ENCODE data around the gene QDPR.
"Not testable (repeated sequence)": the region's sequence is repeated elsewhere in the genome, so short reads cannot be mapped to it uniquely, and the experiment has no call there.

Gene QDPR

DNA sequence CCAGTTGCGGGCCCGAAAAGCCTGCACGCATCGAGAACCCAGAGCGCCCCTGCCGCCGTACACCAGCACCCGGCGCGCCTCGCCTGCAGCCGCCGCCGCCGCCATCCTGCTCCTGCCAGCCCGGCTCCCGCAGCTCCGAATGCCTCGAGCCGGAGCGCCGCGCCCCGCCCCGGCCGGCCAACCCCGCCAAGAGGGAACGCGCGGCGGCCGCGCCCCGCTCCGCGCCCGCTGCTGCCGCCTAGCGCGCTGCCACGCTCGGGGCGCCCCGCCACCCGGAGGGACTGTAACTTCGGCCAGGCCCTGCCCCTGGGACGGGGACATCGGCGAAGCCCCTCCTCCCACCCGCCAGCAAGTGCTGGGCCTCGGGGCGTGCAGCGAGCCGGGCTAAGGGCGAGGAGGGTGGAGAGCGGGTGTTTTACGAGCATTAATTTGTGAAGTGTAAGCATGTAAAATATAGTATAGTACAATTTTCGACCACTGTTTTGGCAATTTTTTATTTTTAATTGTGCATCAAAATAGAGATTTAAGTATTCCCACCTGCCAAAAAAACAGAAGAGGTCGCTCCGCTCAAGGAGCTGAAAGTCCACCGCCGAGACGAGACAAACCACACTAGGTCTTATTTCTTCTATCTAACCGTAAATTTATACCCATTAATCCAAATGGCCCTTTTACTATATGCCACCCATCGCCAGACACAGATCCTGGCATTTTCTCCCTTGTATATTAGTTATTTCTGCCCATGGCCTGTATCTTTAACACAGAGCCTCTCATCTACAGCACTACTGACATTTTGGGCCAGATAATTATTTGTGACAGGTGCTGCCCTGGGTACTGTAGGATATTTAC lies at the start of gene QDPR:
TSS of gene QDPR (minus strand) at position 141 of the 846 bp plus-strand sequence. CDS start at position 105, 36 bp downstream.
- peak; percentile 90 for DNase-seq

DNA sequence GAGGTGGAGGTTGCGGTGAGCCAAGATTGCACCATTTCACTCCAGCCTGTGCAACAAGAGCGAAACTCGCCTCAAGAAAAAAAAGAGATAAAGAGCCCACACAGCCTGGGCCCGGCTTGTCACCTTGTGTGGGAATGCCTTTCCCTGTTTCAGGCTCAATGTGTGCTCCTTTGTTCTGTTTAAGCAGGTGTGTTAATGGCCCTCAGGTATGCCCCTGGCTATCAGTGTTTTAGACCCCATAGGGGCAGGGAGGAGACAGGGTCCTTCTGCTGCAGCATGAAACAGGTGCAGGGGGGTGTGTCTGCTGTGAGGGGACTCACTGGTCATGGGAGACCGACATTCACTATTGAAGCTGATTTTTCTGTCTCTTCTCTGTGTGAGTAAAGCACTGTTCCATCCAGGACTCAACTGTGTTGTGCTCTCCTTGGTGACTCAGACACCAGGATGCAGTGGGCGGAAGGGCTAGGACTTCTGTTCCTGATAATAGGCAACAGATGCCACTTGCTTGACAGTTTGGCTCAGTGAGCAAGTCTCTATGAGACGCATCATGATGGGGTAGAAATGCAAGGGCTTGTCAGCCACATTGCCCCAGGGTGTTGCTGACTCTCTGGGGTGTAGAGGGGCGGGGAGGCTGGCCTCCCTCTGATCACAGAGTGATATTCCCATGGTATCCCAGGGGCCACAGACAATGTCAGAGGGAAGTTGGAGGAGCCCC lies 49.5 kb upstream of the QDPR start:
- no peak for DNase-seq

DNA sequence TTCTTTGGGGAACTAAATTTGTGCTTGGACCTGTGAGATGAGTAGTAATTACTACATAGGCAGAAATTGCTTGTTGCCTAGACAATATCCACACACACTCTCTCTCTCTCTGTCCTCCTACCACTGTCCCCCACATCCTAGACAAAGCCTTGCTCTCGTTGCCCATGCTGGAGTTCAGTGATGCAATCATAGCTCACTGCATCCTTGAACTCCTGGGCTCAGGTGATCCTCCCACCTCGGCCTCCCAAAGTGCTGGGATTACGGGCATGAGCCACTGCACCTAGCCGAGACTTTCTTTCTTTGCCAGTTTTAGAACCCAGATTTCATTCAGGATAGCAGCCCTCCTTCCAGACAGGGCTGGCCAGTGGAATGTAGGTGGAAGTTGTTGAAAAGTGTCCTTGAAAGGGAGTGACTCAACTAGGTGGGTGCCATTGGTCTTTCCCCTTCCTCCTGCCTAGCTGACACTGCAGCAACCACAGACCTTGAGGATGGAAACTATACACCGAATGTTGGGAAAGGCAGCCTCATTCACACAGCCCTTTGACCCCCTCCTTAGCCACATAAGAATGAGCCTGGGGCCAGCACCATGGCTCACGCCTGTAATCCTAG lies 48.3 kb upstream of the QDPR start:
- DNase-seq, result no peak

DNA sequence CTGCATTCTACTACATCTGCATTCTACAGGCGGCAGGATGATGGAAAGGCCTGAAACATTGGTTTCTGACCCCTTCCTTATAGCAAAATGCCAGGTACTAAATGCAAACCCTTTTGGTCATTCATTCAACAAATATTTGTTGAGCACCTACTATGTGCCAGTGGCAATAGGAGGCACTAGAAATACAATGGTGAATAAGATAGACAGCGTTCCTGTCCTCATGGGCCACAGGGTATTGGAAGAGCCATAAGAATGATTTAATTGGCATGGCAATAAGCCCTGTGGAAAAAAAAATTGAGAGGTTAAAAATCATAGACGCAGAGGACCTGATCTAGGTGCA lies 47.8 kb upstream of the QDPR start:
- DNase-seq, result no peak

DNA sequence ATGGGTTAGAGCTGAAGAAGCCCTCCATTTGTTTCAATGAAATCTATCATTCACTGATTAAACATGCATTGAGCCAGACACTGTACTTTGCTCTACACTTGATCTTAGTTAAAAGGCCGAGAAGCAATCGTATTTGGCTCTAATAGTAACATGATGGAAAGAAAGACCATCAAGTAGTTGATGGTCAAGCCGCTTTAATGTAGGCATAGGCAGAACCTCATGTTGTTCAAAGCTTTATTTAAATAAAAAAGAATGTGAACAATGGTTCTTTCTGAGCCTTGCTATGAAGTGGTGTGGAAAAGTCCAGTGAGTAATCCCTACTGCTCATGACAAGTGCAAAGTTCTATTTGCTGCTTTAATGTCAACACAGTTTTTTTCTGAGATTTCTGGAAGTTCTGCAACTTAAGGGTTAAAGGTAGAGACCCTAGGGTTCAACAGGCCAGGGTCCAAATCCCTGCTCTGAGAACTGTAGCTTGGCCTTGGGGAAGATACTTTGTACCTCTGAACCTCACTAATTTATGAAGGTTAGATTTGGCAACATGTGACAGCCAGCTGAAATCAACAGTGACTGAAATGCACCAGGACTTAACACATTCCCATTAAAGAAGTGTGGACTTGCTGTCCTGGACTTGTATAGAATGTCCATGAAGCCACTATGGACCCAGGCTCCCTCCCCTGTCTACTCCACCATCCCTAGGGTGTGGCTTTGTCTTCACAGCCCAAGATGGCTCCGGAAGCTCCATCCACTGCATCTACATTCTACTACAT lies 47.2 kb upstream of the QDPR start:
- no peak for DNase-seq

DNA sequence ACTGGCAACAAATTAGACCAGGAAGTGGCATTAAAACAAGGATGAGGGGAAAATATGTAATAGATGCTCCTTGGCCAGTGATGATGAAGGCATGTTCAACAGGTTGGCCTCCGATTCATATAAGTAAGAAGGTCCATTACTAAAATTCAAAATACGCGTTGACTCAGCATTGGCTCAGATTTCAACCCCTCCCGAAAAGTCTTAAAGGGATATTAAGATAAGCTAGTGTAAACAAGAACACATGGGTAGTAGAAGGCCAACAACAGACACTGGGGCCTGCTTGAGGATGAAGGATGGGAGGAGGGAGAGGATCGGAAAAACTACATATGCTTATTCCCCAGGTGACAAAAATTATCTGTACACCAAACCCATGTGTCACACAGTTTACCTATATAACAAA lies 46.0 kb upstream of the QDPR start:
- no peak for DNase-seq

DNA sequence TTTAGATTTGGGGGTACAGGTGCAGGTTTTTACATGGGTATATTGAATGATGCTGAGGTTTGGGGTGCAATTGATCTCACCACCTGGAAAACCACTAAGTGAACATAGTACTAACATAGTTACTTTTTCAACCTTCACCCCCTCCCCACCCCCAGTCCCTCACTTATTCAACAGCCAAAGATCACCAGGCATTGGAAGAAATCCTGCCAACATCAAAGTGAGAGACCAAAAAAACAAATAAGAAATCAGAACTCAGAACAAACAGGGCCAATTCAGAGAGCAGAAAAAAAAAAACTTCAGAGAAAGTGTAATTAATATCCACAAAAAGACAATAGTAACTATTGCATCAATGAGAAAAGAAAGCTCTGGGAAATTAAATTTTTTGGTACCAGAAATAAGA lies 44.6 kb upstream of the QDPR start:
- no peak for DNase-seq

DNA sequence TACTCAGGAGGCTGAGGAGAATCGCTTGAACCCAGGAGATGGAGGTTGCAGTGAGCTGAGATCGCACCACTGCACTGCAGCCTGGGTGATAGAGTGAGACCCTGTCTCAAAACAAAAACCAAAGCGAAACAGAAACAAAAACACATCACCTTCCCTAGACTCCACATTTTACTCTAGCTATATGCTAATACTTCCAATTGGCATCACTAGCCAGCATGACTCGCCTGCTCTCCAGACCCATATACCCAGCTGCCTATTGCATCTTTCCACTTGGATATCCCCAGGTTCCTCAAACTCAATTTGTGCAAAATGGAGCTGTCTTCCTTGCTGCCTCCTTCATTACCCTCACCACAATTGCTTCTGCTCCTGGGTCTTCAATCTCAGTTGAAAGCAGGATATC lies 42.7 kb upstream of the QDPR start:
- DNase-seq, result no peak

DNA sequence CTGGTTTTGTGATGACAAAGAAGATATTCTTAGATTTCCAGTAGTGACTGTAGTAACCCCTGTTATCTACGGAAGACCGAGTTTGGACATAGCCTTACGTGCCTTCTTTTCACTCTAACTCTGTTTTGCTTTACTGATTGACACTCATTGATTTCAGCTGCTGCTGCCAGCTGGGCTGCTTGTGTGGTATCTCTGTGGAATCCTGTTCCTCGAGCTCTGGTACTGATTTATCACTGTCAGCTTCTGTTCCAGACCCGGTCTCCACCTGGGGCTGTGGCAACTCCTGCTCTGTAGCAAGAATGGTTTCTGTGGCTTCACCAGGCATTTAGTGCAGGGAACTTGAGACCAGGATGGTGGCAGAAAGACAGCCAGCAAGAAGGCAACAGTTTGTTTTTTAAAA lies 40.5 kb upstream of the QDPR start:
- no peak for DNase-seq

DNA sequence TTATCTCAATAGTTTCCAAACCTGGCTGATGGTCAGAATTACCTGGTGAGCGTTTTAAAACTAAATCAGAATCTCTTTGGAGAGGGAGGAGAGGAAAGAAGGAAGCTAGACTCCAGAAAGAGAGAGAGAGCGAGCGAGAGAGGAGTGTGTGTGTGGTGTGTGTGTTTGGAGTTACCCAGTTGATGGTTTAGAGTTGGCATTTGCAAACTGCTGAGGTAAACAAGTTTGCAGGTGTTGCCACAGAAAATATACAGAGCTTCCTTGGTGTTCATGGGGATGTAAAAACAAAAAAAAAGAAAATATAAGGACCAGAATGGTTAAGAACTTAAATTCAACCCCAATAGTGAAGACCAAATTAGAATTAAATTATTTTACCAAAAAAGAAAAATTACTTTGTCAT lies 38.7 kb upstream of the QDPR start:
- DNase-seq, result no peak

DNA sequence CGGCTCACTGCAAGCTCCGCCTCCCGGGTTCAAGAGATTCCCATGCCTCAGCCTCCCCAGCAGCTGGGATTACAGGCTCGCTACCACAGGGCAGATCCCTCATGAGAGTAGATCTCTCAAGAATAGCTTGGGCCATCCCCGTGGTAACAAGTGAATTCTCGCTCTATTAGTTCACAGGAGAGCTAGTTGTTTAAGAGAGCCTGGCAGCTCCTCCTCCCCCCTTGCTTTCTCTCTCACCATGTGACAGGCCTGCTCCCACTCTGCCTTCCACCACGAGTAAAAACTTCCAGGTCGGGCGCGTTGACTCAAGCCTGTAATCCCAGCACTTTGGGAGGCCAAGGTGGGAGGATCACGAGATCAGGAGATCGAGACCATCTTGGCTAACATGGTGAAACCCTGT lies 34.8 kb upstream of the QDPR start:
- DNase-seq, result no peak

DNA sequence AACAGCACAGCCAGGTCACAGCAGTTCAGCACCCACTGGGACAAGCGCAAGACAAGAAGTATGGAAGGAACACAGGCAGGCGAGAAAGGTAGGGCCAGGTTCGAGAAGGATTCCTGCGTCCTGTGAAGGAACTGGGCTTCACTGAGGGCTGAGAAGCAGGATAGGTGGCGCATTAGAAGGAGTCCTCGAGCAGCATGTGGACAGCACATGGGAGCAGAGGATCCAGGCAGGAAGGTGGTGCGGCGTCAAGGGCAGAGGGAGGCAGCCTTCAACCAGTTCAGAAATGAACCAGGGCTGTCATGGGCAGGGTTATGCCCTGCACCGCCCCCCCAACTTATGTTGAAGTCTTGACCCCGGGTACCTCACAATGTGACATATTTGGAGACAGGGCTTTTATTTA lies 34.3 kb upstream of the QDPR start:
- no peak for DNase-seq

DNA sequence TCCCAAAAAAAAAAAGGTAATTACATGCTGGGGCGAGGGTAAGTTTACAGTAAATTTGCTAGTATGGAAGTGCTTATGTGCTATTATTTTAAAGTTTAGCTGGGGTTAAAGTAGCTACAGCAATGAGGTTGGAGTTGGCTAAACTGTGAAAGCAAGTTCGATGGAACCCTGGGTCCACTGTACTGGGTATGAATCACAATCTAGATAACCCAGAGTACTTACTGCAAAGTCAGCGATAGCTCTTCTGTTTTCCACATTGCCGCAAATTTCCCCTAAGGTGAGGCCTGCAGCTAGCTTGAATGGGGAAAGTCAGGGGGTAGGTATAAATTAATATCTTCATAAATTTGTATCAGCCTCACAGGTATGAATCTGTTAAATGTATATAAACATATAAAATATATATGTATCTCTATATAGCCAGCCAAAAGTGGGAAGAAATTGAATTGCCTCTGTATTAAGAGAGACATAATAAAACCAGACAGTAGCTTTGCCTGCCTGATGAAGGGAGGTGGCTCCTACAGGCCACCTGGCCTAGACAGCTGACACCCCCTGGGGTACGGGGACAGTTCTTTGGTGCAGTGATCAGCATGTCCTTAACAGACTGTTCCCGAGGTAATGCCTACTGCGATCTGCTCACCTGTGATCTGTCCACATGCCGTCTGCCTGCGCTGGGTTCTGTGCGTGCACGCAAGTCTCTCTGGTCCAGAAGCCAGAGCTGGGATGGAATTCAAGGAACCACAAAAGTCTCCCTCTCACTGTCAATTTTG lies 33.7 kb upstream of the QDPR start:
- DNase-seq, result no peak

DNA sequence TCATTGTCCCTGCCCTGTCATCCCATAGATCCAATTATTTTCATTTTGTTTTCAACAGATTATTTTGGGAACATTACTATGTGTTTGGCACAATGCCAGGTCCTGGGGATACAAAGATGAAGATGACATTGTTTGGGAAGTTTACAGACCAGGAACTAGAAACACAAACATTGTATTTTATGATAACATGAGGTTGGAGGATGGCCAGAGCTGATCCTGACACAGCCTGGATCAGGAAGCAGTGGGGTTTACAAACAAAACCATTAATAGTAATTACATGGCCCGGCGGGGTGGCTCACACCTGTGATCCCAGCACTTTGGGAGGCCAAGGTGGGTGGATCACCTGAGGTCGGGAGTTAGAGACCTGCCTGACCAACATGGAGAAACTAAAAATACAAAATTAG lies 32.9 kb upstream of the QDPR start:
- no peak for DNase-seq

DNA sequence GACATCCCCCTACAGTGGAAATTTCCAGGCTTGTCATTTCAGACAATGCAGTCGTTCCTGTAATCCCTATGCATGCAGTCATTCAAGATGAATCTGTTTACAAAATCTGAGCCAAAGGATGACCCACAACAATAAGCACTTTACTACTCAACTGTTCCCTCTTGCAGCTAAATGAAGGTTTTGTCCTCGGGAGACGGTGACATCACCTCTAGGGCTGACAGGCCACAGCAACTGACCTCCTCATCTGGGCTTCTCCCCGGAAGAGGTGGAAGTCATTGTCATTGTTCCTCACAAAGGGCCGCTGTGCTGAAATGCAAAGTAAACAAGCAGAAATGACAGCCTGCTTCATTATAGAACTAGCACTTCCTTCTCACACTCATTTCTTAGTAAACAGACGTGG lies 32.3 kb upstream of the QDPR start:
- DNase-seq, result no peak

DNA sequence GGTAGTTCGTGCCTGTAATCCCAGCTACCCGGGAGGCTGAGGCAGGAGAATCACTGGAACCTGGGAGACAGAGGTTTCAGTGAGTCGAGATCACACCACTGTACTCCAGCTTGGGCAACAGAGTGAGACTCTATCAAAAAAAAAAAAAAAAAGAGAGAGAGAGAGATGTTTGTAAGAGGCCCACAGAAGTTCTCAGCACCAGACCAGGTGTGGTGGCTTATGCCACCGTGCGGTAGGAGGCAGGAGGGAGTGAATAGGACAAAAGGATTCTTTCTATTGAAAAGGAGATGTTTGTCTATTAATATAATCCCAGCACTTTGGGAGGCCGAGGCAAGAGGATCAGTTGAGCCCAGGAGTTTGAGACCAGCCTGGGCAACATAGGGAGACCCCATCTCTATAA lies 25.2 kb upstream of the QDPR start:
- DNase-seq, result not testable (repeated sequence)

DNA sequence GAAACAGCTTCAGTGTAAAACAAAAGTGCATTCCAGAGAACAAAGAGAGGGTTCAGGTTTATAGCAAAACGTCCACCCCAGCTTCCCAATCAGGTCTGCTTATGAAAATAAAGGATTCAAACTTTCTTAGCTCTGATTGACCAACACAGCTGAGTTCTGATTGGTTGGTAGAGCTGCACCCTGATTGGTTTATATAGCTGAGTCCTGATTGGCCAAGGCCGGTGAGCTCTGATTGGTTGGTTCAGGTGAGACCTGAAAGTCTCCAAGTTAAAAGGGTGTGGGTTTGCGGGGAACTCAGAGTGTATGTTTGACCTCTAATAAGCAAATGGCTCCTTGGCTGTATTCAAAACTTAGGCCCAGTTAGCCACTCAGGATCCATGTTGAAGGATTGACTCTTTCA lies 24.0 kb upstream of the QDPR start:
- DNase-seq, result no peak

DNA sequence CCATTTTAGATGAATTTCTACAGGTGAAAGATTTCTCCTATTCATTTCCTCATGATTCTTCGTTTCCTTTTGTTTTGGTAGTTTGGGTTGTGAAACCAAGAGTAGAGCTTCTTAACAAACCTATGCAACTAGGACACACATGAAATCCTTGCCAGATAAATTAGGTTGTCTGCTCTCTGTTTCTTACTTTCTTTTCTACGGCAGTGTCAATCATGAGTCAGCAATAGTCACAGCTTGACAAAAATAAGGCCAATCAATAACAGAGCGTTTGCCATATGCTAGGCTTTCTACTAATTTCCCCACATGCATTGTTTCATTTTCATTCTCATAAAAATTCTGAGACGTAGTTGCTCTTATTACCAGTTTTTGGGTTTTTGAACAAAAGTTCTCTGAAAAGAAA lies 23.4 kb upstream of the QDPR start:
- no peak for DNase-seq

DNA sequence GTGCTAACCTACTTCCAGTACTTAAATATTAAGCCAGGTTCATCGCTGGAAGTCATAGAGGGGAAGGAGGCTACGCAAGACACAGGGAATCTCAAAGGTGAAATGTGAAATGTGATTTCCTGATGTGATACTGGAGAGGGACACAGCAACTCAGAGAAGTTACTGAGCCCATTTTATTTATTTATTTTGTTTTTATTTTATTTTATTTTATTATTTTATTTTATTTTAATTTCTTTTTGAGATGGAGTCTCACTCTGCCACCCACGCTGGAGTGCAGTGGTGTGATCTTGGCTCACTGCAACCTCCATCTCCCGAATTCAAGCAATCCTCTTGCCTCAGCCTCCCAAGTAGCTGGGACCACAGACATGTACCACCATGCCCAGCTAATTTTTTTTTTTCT lies 22.8 kb upstream of the QDPR start:
- no peak for DNase-seq

DNA sequence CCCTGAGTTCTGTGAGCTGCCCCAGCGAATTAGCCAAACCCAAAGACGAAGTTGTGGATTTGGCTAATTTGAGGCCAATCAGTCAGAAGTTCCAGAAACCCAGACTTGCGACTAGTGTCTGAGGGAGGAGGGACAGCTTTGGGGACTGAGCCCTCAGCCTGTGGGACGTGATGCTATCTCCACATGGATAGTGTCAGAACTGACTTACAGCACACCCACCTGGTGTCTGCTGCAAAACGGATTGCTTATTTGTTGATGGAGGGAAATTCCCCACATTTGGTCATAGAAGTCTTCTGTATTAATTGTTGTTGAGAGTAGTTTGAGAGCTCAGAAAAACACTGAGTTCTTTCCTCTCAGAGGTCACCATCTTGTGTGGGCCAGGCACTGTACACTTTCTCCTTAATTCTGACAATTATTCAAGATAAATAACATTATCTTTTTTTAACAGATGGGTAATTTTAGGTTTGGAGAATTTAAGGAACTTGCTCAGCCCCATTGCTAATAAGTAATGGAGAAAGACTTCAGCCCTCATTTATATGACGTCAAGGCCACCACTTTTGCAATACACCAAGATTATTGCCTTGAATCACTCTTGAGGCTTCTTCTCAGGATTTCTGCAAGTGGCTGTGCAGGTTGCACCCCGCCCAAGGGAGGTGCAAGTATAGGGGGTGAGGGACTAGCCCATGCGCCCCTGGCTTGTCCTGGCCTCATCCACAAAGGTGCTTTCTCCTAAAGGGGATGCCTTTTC lies 19.8 kb upstream of the QDPR start:
- DNase-seq, result no peak

DNA sequence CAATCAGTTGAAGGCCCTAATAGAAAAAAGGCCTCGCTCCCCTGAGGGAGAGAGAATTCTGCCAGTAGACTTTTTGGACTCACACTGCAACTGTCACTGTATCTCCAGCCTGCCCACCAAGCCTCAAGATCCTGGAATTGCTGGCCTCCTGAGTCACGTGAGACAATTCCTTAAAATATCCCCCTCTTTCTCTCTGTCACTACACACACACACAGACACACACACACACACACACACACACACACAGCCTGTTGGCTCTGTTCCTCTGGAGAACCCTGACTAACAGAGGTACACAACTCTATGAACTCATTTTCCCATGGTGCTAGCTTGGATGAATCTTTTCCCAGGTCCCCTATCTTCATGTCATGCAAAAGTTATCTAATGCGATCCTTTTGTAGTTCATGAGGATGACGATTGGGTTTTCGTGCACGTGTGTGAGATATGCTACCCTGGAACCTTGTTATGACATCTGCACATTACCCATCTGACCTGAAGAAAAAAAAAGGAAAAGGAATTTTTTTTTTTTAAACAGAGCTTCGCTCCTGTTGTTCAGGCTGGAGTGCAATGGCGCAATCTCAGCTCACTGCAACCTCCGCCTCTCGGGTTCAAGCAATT lies 16.8 kb upstream of the QDPR start:
- DNase-seq, result no peak

Measured in hematopoietic multipotent progenitor cell treated with erythropoietin and hydrocortisone succinate and interleukin-3 and kit ligand, for 6 days (in vitro differentiated cells).